Kidney (tissue), 14 donors: ENCODE results near the gene CLEC10A. TPM values are rescaled to one million over a fixed set of nuclear protein-coding genes. Genes with fewer than 3 reads are reported as not detected.

Source experiments
- DNase-seq, 5 donors: peaks; one replicate each; pipeline ENCODE4 v3.0.0-alpha.2; 2013 to 2020
- FAIRE-seq: peaks from 2 replicates; lab custom pipeline; 2012; peaks lifted over from hg19 to GRCh38; lab: Jason Lieb, UNC
- H3K27ac ChIP-seq, 2 donors: one replicate each; pipeline ENCODE4 v1.7.0; 2013; ENCODE audit warnings: low read depth in 2 of 2, low read length in 2 of 2, inconsistent platforms in 1 of 2
- H3K27me3 ChIP-seq: one replicate; pipeline ENCODE4 v1.7.1; 2013; ENCODE audit warnings: low read length, inconsistent platforms; ENCODE audit not compliant: control insufficient read depth, insufficient read depth
- H3K36me3 ChIP-seq, 3 donors: one replicate each; pipeline versions ENCODE4 v1.7.0 to v1.7.1; 2013; ENCODE audit warnings: low read length in 3 of 3, control low read depth in 1 of 3, inconsistent platforms in 1 of 3; ENCODE audit not compliant: insufficient read depth in 3 of 3, control insufficient read depth in 2 of 3
- H3K4me1 ChIP-seq, 3 donors: one replicate each; pipeline versions ENCODE4 v1.7.0 to v1.7.1; 2013; ENCODE audit warnings: low read length in 3 of 3, inconsistent platforms in 1 of 3, low read depth in 1 of 3; ENCODE audit not compliant: control insufficient read depth in 2 of 3, insufficient read depth in 2 of 3
- H3K4me3 ChIP-seq, 3 donors: one replicate each; pipeline versions ENCODE4 v1.7.0 to v1.8.1; 2013; ENCODE audit warnings: low read length in 3 of 3, control low read depth in 1 of 3, inconsistent platforms in 1 of 3
- H3K9ac ChIP-seq, 3 donors: one replicate each; pipeline versions ENCODE4 v1.7.0 to v1.7.1; 2013; ENCODE audit warnings: low read length in 3 of 3, control low read depth in 1 of 3, inconsistent platforms in 1 of 3
- H3K9me3 ChIP-seq, 3 donors: one replicate each; pipeline versions ENCODE4 v1.7.0 to v1.7.1; 2013; ENCODE audit warnings: low read length in 3 of 3, control low read depth in 1 of 3, inconsistent platforms in 1 of 3; ENCODE audit not compliant: control insufficient read depth in 2 of 3, insufficient read depth in 1 of 3
- CTCF ChIP-seq: IDR thresholded peaks from 3 replicates; pipeline ENCODE4 v1.5.1; 2012; ENCODE audit warnings: mild to moderate bottlenecking, moderate library complexity, borderline replicate concordance; ENCODE audit not compliant: insufficient read depth; ENCODE audit errors: extremely low read depth
- intact Hi-C: fragments of 100-400 bp; cut with DNase I; formaldehyde crosslinking; loops from one replicate; pipeline ENCODE4 v1.11.1; 2022
- polyA plus RNA-seq: library from polyadenylated mRNA; stranded (reverse); fragments of 350-450 nt; fragmentation: Illumina TruSeq; extraction: RNeasy Lipid Tissue Mini Kit (QIAGEN cat#74804); gene quantifications from one replicate; pipeline ENCODE4 v1.2.3, GENCODE V29; 2014; ENCODE audit warnings: low read depth, low replicate concordance; ENCODE audit not compliant: insufficient read depth
- total RNA-seq: library from RNA; stranded (reverse); fragmentation: NEBNext Ultra II Directional; extraction: Animal tissue kit (Norgen Biotek cat#: 25700); gene quantifications from one replicate; pipeline ENCODE4 v1.2.1, GENCODE V29; 2021
- donor health status: control.
- donor health status: control.
- donor health status: control.
- donor health status: control.
- donor health status: control.
- donor health status: DM: yes; HTN: yes; CAD: no.
- donor health status: Normal renal cell carcinoma (clear cell type).

The CLEC10A gene
- total and polyA plus RNA-seq, 2 donors from 2014 or later: 1.5 to 16.1 TPM

GRCh38 chr17:7045492-7046126, 34.4 kb downstream of the CLEC10A start:
- no peaks in the 10 kb centered on the region for H3K9me3 ChIP-seq
- FAIRE-seq (peak; percentile 95), DNase-seq (peak in 4 of 5 donors; percentile 42 to 94 (median 76))
- intact Hi-C loops: no loop called here
- peak; percentile 79 for TF ChIP-seq CTCF
- peaks cover 3 to 20% (median 10%) of the 10 kb centered on the region in 3 donors for H3K4me1 ChIP-seq
- peak overlapping the region; percentile 25 to 40 (median 35) for H3K4me3 ChIP-seq
- H3K27ac ChIP-seq: peak overlapping the region in 1 of 2 donors; percentile 51
- H3K27me3 ChIP-seq: peaks cover 7% of the 10 kb centered on the region
- no peaks in the 10 kb centered on the region for H3K36me3 ChIP-seq
- H3K9ac ChIP-seq: peak overlapping the region in 1 of 3 donors; percentile 36

GRCh38 chr17:7043497-7044198, 36.4 kb downstream of the CLEC10A start, which contains the start of gene SLC16A11:
TSS of gene SLC16A11 (minus strand) at chr17:7044092. CDS start at chr17:7043513, 579 bp downstream.
- FAIRE-seq: no peak
- no peak for TF ChIP-seq CTCF
- H3K9me3 ChIP-seq: no peaks in the 10 kb centered on the region
- DNase-seq: peak; percentile 52 to 85 (median 58)
- H3K36me3 ChIP-seq: no peaks in the 10 kb centered on the region
- no peak within 1 kb of the TSS for H3K27ac ChIP-seq
- peaks cover 7% of the 10 kb centered on the region for H3K27me3 ChIP-seq
- peak within 1 kb of the TSS in 2 of 3 donors; percentile 34 to 53 for H3K4me3 ChIP-seq
- peaks cover 3 to 20% (median 19%) of the 10 kb centered on the region in 3 donors for H3K4me1 ChIP-seq
- intact Hi-C loops: no loop called here
- H3K9ac ChIP-seq: peak within 1 kb of the TSS in 1 of 3 donors; percentile 0

- intact Hi-C loops: no loop called here
- DNase-seq: peak in 2 of 5 donors; percentile 22 to 72
Observed at GRCh38 chr17:7043182-7043496, 36.9 kb downstream of the CLEC10A start.

More at GRCh38 chr17:7043182-7043496, 36.9 kb downstream of the CLEC10A start:
- FAIRE-seq: no peak
- H3K9ac ChIP-seq: no peak overlapping the region
- no peak overlapping the region for H3K27ac ChIP-seq
- TF ChIP-seq CTCF: no peak
- peak overlapping the region in 2 of 3 donors; percentile 34 to 53 for H3K4me3 ChIP-seq
- peaks cover 7% of the 10 kb centered on the region for H3K27me3 ChIP-seq
- no peaks in the 10 kb centered on the region for H3K9me3 ChIP-seq
- H3K36me3 ChIP-seq: no peaks in the 10 kb centered on the region
- H3K4me1 ChIP-seq: peaks cover 3 to 24% (median 20%) of the 10 kb centered on the region in 3 donors
